K562 (cell line): ENCODE results near the gene PRKRIP1.

Source experiments
- EP300 ChIP-seq: IDR thresholded peaks from 2 replicates; pipeline ENCODE4 v1.6.1; 2012; ENCODE audit warnings: low read length, improper control_type of control experiment
- JUND ChIP-seq, 2 experiments: IDR thresholded peaks; 2 replicates in 1 of 2; 3 replicates in 1 of 2; pipeline ENCODE4 v1.6.1; 2011; ENCODE audit warnings: borderline replicate concordance in 2 of 2, low read depth in 2 of 2, low read length in 2 of 2, improper control_type of control experiment in 1 of 2, missing biosample characterization in 1 of 2, missing genetic modification characterization in 1 of 2, missing genetic modification reagents in 1 of 2
- MYBL2 ChIP-seq, 2 experiments: fragments of 450-650 bp in 1 of 2; sonication (generic) in 1 of 2; formaldehyde crosslinking in 1 of 2; IDR thresholded peaks; 2 replicates each; pipeline versions ENCODE4 v1.6.1 to v1.8.1; 2017 to 2022; ENCODE audit warnings: borderline replicate concordance in 1 of 2, inconsistent platforms in 1 of 2, low read depth in 1 of 2, mild to moderate bottlenecking in 1 of 2, missing genetic modification reagents in 1 of 2, moderate library complexity in 1 of 2
- RAD21 ChIP-seq, 2 experiments: fragments of 250-450 bp in 1 of 2; fragments of 450-650 bp in 1 of 2; sonication (Bioruptor Pico) in 1 of 2; formaldehyde crosslinking in 1 of 2; IDR thresholded peaks in 1 of 2; conservative IDR thresholded peaks in 1 of 2; 2 replicates each; pipeline versions ENCODE4 v1.4.0 to v1.8.0; 2020 to 2022; ENCODE audit warnings: mild to moderate bottlenecking in 2 of 2, moderate library complexity in 1 of 2
- RBBP5 ChIP-seq: fragments of 200-600 bp; sonication (generic); IDR thresholded peaks from 2 replicates; pipeline ENCODE4 v1.6.1; 2012; ENCODE audit warnings: borderline replicate concordance, mild to moderate bottlenecking, low read length, control low read depth, inconsistent platforms; ENCODE audit not compliant: insufficient read depth, poor library complexity, severe bottlenecking
- RCOR1 ChIP-seq, 2 experiments: IDR thresholded peaks; 2 replicates each; pipeline ENCODE4 v1.6.1; 2012; ENCODE audit warnings: low read depth in 2 of 2, low read length in 2 of 2, borderline replicate concordance in 1 of 2, improper control_type of control experiment in 1 of 2
- SMAD1 ChIP-seq: fragments of 150-350 bp; IDR thresholded peaks from 2 replicates; pipeline ENCODE4 v1.6.1; 2014; ENCODE audit warnings: low read length, low read depth; ENCODE audit not compliant: partially characterized antibody
- ZNF224 ChIP-seq: sonication (generic); formaldehyde crosslinking; IDR thresholded peaks from 2 replicates; pipeline ENCODE4 v1.8.0; 2022; ENCODE audit warnings: mild to moderate bottlenecking, missing genetic modification reagents
- ZSCAN29 ChIP-seq: fragments of 450-650 bp; IDR thresholded peaks from 2 replicates; pipeline ENCODE4 v1.6.1; 2017
- TF ChIP-seq, protein P1 (sequence below): sonication (generic); formaldehyde crosslinking; IDR thresholded peaks from 2 replicates; pipeline ENCODE4 v1.8.1; 2023; ENCODE audit warnings: mild to moderate bottlenecking, missing genetic modification reagents
- TF ChIP-seq, protein P2 (sequence below), 3 experiments: IDR thresholded peaks in 2 of 3; conservative IDR thresholded peaks in 1 of 3; 2 replicates each; pipeline ENCODE4 v1.5.1; 2011 to 2012; ENCODE audit warnings: low read length in 3 of 3, mild to moderate bottlenecking in 3 of 3, control low read depth in 2 of 3, improper control_type of control experiment in 1 of 3, inconsistent platforms in 1 of 3, low read depth in 1 of 3, mixed read lengths in 1 of 3, moderate library complexity in 1 of 3; ENCODE audit not compliant: insufficient read depth in 2 of 3
- TF ChIP-seq, protein P3 (sequence below): fragments of 450-650 bp; conservative IDR thresholded peaks from 2 replicates; pipeline ENCODE4 v1.6.1; 2016; ENCODE audit warnings: missing genetic modification characterization, low read depth, mild to moderate bottlenecking, missing compliant biosample characterization, moderate library complexity
- TF ChIP-seq, protein P4 (sequence below): fragments of 250-450 bp; sonication (Bioruptor Pico); IDR thresholded peaks from 2 replicates; pipeline ENCODE4 v1.8.0; 2022; ENCODE audit warnings: moderate library complexity, mild to moderate bottlenecking, inconsistent platforms

DNA sequence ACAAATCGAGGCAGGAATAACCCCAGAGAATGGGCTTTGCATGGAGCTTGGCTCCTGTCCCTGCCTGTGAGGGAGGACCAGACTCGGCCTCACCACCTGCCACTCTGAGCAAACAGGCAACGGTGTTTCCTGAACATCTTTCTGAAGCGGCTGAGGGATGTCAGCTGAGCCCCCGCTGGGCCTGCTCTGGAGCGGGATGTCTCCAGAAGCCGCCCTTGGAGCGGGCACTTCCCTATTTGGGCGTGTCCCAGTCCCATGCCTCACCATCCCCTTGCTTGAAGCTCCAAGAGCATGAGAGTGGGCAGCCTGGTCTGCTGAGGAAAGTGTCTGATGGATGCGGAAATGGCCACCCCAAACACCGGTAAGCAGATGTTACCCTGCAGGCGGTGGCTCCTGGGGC, 58.3 kb downstream of the PRKRIP1 start:
- no peak for TF ChIP-seq ZSCAN29
- TF ChIP-seq JUND (IDR thresholded peaks at IDR 0.05; ENCODE audit: borderline replicate concordance, low read depth, low read length), result no peak
- no peak for TF ChIP-seq JUND (tag; IDR thresholded peaks at IDR 0.05; ENCODE audit: borderline replicate concordance, low read depth, low read length)
- TF ChIP-seq, protein P1, sequence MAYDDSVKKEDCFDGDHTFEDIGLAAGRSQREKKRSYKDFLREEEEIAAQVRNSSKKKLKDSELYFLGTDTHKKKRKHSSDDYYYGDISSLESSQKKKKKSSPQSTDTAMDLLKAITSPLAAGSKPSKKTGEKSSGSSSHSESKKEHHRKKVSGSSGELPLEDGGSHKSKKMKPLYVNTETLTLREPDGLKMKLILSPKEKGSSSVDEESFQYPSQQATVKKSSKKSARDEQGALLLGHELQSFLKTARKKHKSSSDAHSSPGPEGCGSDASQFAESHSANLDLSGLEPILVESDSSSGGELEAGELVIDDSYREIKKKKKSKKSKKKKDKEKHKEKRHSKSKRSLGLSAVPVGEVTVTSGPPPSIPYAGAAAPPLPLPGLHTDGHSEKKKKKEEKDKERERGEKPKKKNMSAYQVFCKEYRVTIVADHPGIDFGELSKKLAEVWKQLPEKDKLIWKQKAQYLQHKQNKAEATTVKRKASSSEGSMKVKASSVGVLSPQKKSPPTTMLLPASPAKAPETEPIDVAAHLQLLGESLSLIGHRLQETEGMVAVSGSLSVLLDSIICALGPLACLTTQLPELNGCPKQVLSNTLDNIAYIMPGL (CRISPR knock-in tag), result no peak
- no peak for TF ChIP-seq SMAD1
- TF ChIP-seq MYBL2 (IDR thresholded peaks at IDR 0.05; ENCODE audit: low read depth), result no peak
- TF ChIP-seq MYBL2 (CRISPR knock-in tag; IDR thresholded peaks at IDR 0.05; ENCODE audit: borderline replicate concordance), result no peak
- TF ChIP-seq, protein P2, sequence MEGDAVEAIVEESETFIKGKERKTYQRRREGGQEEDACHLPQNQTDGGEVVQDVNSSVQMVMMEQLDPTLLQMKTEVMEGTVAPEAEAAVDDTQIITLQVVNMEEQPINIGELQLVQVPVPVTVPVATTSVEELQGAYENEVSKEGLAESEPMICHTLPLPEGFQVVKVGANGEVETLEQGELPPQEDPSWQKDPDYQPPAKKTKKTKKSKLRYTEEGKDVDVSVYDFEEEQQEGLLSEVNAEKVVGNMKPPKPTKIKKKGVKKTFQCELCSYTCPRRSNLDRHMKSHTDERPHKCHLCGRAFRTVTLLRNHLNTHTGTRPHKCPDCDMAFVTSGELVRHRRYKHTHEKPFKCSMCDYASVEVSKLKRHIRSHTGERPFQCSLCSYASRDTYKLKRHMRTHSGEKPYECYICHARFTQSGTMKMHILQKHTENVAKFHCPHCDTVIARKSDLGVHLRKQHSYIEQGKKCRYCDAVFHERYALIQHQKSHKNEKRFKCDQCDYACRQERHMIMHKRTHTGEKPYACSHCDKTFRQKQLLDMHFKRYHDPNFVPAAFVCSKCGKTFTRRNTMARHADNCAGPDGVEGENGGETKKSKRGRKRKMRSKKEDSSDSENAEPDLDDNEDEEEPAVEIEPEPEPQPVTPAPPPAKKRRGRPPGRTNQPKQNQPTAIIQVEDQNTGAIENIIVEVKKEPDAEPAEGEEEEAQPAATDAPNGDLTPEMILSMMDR (IDR thresholded peaks at IDR 0.05 in 2 of 3, conservative IDR thresholded peaks at IDR 0.05 in 1 of 3; ENCODE audit: insufficient read depth in 2 of 3, low read depth in 1 of 3, low read length in 3 of 3), result no peak
- TF ChIP-seq EP300, result no peak
- TF ChIP-seq, protein P3, sequence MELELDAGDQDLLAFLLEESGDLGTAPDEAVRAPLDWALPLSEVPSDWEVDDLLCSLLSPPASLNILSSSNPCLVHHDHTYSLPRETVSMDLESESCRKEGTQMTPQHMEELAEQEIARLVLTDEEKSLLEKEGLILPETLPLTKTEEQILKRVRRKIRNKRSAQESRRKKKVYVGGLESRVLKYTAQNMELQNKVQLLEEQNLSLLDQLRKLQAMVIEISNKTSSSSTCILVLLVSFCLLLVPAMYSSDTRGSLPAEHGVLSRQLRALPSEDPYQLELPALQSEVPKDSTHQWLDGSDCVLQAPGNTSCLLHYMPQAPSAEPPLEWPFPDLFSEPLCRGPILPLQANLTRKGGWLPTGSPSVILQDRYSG (tag), result no peak
- no peak for TF ChIP-seq RBBP5
- no peak for TF ChIP-seq RCOR1 (IDR thresholded peaks at IDR 0.05; ENCODE audit: borderline replicate concordance in 1 of 2, low read depth in 2 of 2, low read length in 2 of 2)
- TF ChIP-seq ZNF224 (CRISPR knock-in tag), result no peak
- TF ChIP-seq RAD21 (CRISPR knock-in tag; conservative IDR thresholded peaks at IDR 0.05 in 1 of 2, IDR thresholded peaks at IDR 0.05 in 1 of 2), result no peak
- TF ChIP-seq, protein P4, sequence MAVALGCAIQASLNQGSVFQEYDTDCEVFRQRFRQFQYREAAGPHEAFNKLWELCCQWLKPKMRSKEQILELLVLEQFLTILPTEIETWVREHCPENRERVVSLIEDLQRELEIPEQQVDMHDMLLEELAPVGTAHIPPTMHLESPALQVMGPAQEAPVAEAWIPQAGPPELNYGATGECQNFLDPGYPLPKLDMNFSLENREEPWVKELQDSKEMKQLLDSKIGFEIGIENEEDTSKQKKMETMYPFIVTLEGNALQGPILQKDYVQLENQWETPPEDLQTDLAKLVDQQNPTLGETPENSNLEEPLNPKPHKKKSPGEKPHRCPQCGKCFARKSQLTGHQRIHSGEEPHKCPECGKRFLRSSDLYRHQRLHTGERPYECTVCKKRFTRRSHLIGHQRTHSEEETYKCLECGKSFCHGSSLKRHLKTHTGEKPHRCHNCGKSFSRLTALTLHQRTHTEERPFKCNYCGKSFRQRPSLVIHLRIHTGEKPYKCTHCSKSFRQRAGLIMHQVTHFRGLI, result no peak
